Prostate gland (tissue), 2 donors: ENCODE results near the gene C20orf144. TPM values are rescaled to one million over a fixed set of nuclear protein-coding genes. Genes with fewer than 3 reads are reported as not detected.
"Not testable (repeated sequence)": the region's sequence is repeated elsewhere in the genome, so short reads cannot be mapped to it uniquely, and the experiment has no call there.

Experiments
- DNase-seq: peaks from one replicate; pipeline ENCODE4 v3.0.0-alpha.2; 2019; ENCODE audit warnings: low spot score
- H3K27ac ChIP-seq, 2 donors: fragments of 200-600 bp; sonication (generic); 2 replicates each; pipeline ENCODE4 v1.5.1; 2017 to 2019
- H3K27me3 ChIP-seq: fragments of 200-600 bp; sonication (generic); replicated peaks from 2 replicates; pipeline ENCODE4 v1.5.1; 2019; ENCODE audit not compliant: insufficient read depth
- H3K36me3 ChIP-seq, 2 donors: fragments of 200-600 bp; sonication (generic); 1 replicate in 1 of 2; 2 replicates in 1 of 2; pipeline versions ENCODE4 v1.5.1 to v1.8.1; 2017 to 2019
- H3K4me1 ChIP-seq: fragments of 200-600 bp; sonication (generic); replicated peaks from 2 replicates; pipeline ENCODE4 v1.5.1; 2019
- H3K4me3 ChIP-seq, 2 donors: fragments of 200-600 bp; sonication (generic); 2 replicates each; pipeline ENCODE4 v1.5.1; 2017 to 2019
- H3K9me3 ChIP-seq: fragments of 200-600 bp; sonication (generic); 2 replicates; pipeline ENCODE4 v1.5.1; 2017
- POLR2A ChIP-seq: fragments of 450-650 bp; IDR thresholded peaks from one replicate; pipeline ENCODE4 v1.6.1; 2016; ENCODE audit warnings: antibody characterized with exemption, mild to moderate bottlenecking
- POLR2AphosphoS5 ChIP-seq: sonication (generic); formaldehyde crosslinking; IDR thresholded peaks from one replicate; pipeline ENCODE4 v1.6.1; 2017; ENCODE audit warnings: antibody characterized with exemption
- WGBS: methylation state at CpG from one replicate; pipeline ENCODE4 v1.1.5; 2018; 5-methylcytosine and 5-hydroxymethylcytosine counted together
- intact Hi-C: fragments of 100-400 bp; cut with DNase I; formaldehyde crosslinking; loops from one replicate; pipeline ENCODE4 v1.14.2; 2022
- total RNA-seq, 2 donors: library from RNA; depleted of rRNA; stranded (reverse); fragments of >200 nt; gene quantifications; one replicate each; pipeline ENCODE4 v1.1.0, GENCODE V29; 2016
- TF ChIP-seq, protein P1 (sequence below), 4 experiments: fragments of 200-600 bp in 2 of 4; fragments of 450-650 bp in 2 of 4; sonication (generic) in 2 of 4; IDR thresholded peaks; 1 replicate in 3 of 4; 2 replicates in 1 of 4; pipeline ENCODE4 v1.5.1; 2016 to 2019; ENCODE audit warnings: antibody characterized with exemption in 4 of 4, mild to moderate bottlenecking in 2 of 4, moderate library complexity in 2 of 4

C20orf144 gene
- total RNA-seq, 2 donors from 2014 or later: 0.14 to 0.91 TPM

DNA sequence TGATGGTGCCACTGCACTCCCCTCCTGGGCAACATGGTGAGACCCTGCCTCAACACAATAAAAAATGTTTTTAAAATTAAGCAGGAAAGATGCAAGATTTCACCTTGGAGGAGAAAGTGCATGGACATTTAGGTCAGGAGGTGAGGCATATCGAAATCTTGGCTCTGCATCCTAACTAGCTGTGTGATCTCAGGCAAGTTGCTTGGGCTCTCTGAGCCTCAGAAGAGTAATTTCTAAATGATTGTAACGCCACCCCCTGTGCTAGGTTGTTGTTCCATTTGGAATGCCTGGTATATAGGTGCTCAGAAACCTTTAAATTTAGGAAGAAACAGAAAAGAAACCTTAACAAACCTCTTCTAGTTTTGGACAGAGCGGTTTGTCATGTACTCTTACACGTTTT is 35.9 kb upstream of the C20orf144 start:
- no peak for DNase-seq
- TF ChIP-seq POLR2A: no peak
- TF ChIP-seq POLR2AphosphoS5: no peak
- TF ChIP-seq, protein P1, sequence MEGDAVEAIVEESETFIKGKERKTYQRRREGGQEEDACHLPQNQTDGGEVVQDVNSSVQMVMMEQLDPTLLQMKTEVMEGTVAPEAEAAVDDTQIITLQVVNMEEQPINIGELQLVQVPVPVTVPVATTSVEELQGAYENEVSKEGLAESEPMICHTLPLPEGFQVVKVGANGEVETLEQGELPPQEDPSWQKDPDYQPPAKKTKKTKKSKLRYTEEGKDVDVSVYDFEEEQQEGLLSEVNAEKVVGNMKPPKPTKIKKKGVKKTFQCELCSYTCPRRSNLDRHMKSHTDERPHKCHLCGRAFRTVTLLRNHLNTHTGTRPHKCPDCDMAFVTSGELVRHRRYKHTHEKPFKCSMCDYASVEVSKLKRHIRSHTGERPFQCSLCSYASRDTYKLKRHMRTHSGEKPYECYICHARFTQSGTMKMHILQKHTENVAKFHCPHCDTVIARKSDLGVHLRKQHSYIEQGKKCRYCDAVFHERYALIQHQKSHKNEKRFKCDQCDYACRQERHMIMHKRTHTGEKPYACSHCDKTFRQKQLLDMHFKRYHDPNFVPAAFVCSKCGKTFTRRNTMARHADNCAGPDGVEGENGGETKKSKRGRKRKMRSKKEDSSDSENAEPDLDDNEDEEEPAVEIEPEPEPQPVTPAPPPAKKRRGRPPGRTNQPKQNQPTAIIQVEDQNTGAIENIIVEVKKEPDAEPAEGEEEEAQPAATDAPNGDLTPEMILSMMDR (IDR thresholded peaks at IDR 0.05): no peak
- Histone ChIP-seq H3K4me1 (no peaks in the 10 kb centered on the region), H3K4me3 (no peak overlapping the region), H3K27me3 (no peaks in the 10 kb centered on the region), H3K9me3 (no peaks in the 10 kb centered on the region), H3K36me3 (peaks cover 7 to 9% of the 10 kb centered on the region in 2 donors), H3K27ac (peak overlapping the region in 1 of 2 donors; percentile 12)
- 95% methylated on average over 4 of the region's 4 CpGs for WGBS
- intact Hi-C loops: no loop called here

DNA sequence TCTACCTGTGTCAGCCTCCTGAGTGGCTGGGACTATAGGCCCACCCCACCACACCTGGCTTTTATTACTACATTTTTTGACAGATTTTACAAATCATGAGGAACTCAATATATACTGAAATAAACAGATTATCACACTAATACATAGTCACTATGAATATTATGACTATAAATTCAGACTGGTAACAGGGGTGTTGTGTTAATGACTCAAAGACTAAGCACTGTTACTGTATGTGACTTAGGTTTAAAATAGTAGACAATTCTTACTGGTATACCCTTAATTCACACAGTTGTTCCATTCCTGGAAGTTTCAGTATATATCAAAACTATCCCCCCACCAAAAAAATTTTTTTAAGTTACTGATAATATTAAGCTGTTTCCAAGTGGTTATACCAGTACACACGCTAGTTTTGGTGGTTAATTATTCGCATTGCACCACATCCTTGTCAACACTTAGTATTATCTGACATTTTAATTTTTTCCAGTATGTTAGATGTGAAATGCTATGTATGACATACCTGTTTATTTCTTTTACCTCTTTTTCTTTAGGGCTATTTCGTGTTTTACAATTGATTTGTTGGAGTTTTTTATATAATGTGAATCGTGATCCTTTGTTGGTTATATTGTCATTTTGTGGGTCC is 34.4 kb upstream of the C20orf144 start:
- no peaks in the 10 kb centered on the region for H3K4me1 ChIP-seq
- TF ChIP-seq, protein P1 (IDR thresholded peaks at IDR 0.05): no peak
- no peak for TF ChIP-seq POLR2A
- no peak for TF ChIP-seq POLR2AphosphoS5
- H3K36me3 ChIP-seq: peaks cover 7 to 9% of the 10 kb centered on the region in 2 donors
- intact Hi-C loops: no loop called here
- H3K9me3 ChIP-seq: no peaks in the 10 kb centered on the region
- DNase-seq: no peak
- 97% methylated on average over 4 of the region's 4 CpGs for WGBS
- H3K4me3 ChIP-seq: no peak overlapping the region
- H3K27me3 ChIP-seq: no peaks in the 10 kb centered on the region
- peak overlapping the region in 1 of 2 donors; percentile 12 for H3K27ac ChIP-seq

DNA sequence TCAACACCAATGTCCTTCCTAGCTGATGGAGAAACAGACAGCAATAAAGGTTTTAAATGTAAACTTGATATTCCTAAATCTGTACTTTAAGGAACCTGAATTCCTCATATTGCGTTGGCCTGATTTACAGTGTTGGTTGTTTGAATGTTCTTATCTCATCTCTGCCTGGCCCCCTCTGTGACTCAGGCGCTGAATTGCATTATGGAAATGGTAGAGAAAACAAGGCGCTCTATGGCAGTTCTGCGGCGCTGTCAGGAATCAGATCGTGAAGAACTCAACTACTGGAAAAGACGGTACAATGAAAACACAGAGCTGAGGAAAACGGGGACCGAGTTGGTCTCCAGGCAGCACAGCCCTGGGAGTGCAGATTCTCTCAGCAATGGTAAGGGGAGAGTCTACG is 32.6 kb upstream of the C20orf144 start:
- no peaks in the 10 kb centered on the region for H3K9me3 ChIP-seq
- H3K4me3 ChIP-seq: no peak overlapping the region
- DNase-seq: no peak
- peaks cover 7 to 8% of the 10 kb centered on the region in 2 donors for H3K36me3 ChIP-seq
- no peak overlapping the region for H3K27ac ChIP-seq
- TF ChIP-seq POLR2AphosphoS5 (no peak), POLR2A (no peak)
- TF ChIP-seq, protein P1 (IDR thresholded peaks at IDR 0.05): no peak
- intact Hi-C loops: no loop called here
- H3K4me1 ChIP-seq: no peaks in the 10 kb centered on the region
- WGBS: 94% methylated on average over 10 of the region's 10 CpGs
- H3K27me3 ChIP-seq: no peaks in the 10 kb centered on the region

DNA sequence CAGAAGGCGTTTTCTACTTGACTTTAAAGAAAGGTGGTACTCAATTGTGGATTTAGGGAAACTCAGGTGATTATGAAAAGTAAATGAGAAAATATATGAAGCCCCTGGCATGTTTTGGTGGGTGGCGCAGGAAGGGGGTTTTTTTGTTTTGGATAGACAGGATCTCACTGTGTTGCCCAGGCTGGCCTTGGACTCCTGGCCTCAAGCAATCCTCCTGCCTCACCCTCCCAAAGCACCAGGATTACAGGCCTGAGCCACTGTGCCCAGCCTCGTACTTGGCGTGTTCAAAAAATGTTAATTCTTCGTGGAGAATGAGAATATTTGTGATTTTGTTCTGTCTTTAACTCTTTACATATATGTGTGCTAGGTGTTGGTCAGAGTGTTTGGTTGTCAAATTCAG is 32.1 kb upstream of the C20orf144 start:
- Histone ChIP-seq H3K36me3 (peaks cover 4 to 7% of the 10 kb centered on the region in 2 donors), H3K9me3 (no peaks in the 10 kb centered on the region), H3K4me1 (no peaks in the 10 kb centered on the region), H3K4me3 (no peak overlapping the region), H3K27ac (no peak overlapping the region), H3K27me3 (no peaks in the 10 kb centered on the region)
- intact Hi-C loops: no loop called here
- TF ChIP-seq, protein P1 (IDR thresholded peaks at IDR 0.05): no peak
- TF ChIP-seq POLR2AphosphoS5: no peak
- TF ChIP-seq POLR2A: no peak
- no peak for DNase-seq
- 89% methylated on average over 5 of the region's 5 CpGs for WGBS

DNA sequence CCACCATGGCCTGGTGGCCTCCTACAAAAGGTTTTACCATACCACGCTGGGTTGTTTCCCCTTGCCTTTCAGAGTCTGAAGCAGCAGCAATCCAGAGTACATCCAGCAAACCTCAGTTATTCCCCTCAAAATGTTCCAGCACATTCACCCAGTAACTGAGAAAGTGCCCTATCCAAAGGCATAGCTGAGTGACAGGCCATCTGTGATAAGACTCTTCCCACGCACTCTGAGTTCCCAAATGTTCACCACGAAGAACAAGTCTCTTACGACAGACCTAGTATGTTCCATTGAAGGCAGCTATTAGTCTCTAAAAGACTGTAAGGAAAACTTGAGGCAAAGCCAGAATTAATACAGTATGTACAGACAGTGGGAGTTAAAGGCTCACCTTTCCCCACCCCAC is 31.6 kb upstream of the C20orf144 start:
- no peak overlapping the region for H3K27ac ChIP-seq
- TF ChIP-seq POLR2AphosphoS5: no peak
- TF ChIP-seq POLR2A: no peak
- TF ChIP-seq, protein P1 (IDR thresholded peaks at IDR 0.05): no peak
- H3K4me3 ChIP-seq: no peak overlapping the region
- peaks cover 2 to 3% of the 10 kb centered on the region in 2 donors for H3K36me3 ChIP-seq
- WGBS: 80% methylated on average over 4 of the region's 4 CpGs
- no peak for DNase-seq
- no peaks in the 10 kb centered on the region for H3K4me1 ChIP-seq
- intact Hi-C loops: no loop called here
- H3K9me3 ChIP-seq: no peaks in the 10 kb centered on the region
- no peaks in the 10 kb centered on the region for H3K27me3 ChIP-seq

DNA sequence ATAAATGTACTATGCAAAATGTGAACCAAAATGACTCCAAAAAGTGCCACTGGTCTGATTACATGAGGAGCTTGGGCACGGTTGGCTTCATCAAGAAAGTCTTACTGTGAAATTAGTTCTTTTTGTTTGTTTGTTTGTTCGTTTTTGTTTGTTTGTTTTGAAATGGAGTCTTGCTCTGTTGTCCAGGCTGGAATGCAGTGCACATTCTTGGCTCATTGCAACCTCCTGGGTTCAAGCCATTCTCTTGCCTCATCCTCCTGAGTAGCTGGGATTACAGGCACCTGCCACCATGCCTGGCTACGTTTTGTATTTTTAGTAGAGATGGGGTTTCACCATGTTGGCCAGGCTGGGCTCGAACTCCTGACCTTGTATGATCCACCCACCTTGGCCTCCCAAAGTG is 30.2 kb upstream of the C20orf144 start:
- 90% methylated on average over 4 of the region's 4 CpGs for WGBS
- H3K36me3 ChIP-seq, H3K9me3 ChIP-seq, H3K27ac ChIP-seq, H3K27me3 ChIP-seq, H3K4me1 ChIP-seq, DNase-seq, H3K4me3 ChIP-seq, intact Hi-C loops: not testable (repeated sequence)
